Lung microvascular endothelial cell (primary cell): ENCODE data around the gene EXOC7. TPM values are rescaled to one million over a fixed set of nuclear protein-coding genes. Genes with fewer than 3 reads are reported as not detected.
"Not testable (repeated sequence)": the region's sequence is repeated elsewhere in the genome, so short reads cannot be mapped to it uniquely, and the experiment has no call there.

Source experiments
- DNase-seq, 2 donors: peaks; one replicate each; pipeline versions ENCODE4 v3.0.0 to v3.0.0-alpha.2; 2010; ENCODE audit warnings: low read depth in 2 of 2
- total RNA-seq: library from RNA; depleted of rRNA; stranded (reverse); fragments of >200 nt; gene quantifications from 2 replicates; pipeline ENCODE4 v1.2.1, GENCODE V29; 2014

Gene EXOC7
- total RNA-seq, 1 donor from 2014 or later: 74.0 TPM

GRCh38 chr17:76076146-76076764 lies 27.3 kb downstream of the EXOC7 start:
- DNase-seq: no peak

GRCh38 chr17:76075364-76076145 lies 28.0 kb downstream of the EXOC7 start:
- peak; percentile 49 to 53 for DNase-seq

- no peak for DNase-seq
Observed at GRCh38 chr17:76074390-76075363, 28.9 kb downstream of the EXOC7 start, which contains the start of gene GALR2. TSS of gene GALR2 (plus strand) at chr17:76074781. CDS start at chr17:76074884, 103 bp downstream.

GRCh38 chr17:76072148-76072858 lies 31.3 kb downstream of the EXOC7 start, which contains the start of gene SRP68:
TSS of gene SRP68 (minus strand) at chr17:76072517. CDS start at chr17:76072491, 26 bp downstream.
- peak; percentile 95 to 96 for DNase-seq

- DNase-seq: no peak
Observed at GRCh38 chr17:76071531-76072147, 31.9 kb downstream of the EXOC7 start.

GRCh38 chr17:76065775-76066174 lies 37.8 kb downstream of the EXOC7 start:
- no peak for DNase-seq

- DNase-seq: no peak
Observed at GRCh38 chr17:76063875-76064546, 39.6 kb downstream of the EXOC7 start.

- not testable (repeated sequence) for DNase-seq
Observed at GRCh38 chr17:76058264-76058663, 45.3 kb downstream of the EXOC7 start.

GRCh38 chr17:76056882-76057281 lies 46.7 kb downstream of the EXOC7 start:
- DNase-seq: no peak

- DNase-seq: no peak
Observed at GRCh38 chr17:76054112-76054476, 49.5 kb downstream of the EXOC7 start.

- peak in 1 of 2 donors; percentile 72 for DNase-seq
Observed at GRCh38 chr17:76053246-76054111, 50.1 kb downstream of the EXOC7 start.

GRCh38 chr17:76051561-76051960 lies 52.0 kb downstream of the EXOC7 start:
- DNase-seq: no peak

- no peak for DNase-seq
Observed at GRCh38 chr17:76050538-76051467, 52.8 kb downstream of the EXOC7 start.

GRCh38 chr17:76049836-76050537 lies 53.6 kb downstream of the EXOC7 start:
- no peak for DNase-seq

GRCh38 chr17:76049239-76049638 lies 54.3 kb downstream of the EXOC7 start:
- DNase-seq: no peak

GRCh38 chr17:76048711-76049110 lies 54.9 kb downstream of the EXOC7 start:
- DNase-seq: peak in 1 of 2 donors; percentile 48

GRCh38 chr17:76048025-76048605 lies 55.5 kb downstream of the EXOC7 start:
- DNase-seq: no peak
